T follicular helper cell (primary cell): Measurements from ENCODE around the gene FGFR2.

Source experiments
- DNase-seq: peaks from one replicate; pipeline ENCODE4 v3.0.0-alpha.2; 2020; ENCODE audit warnings: low read depth

The FGFR2 gene

GRCh38 chr10:121553511-121554264 lies 44.6 kb downstream of the FGFR2 start:
- no peak for DNase-seq

GRCh38 chr10:121552746-121553145 lies 45.5 kb downstream of the FGFR2 start:
- no peak for DNase-seq

GRCh38 chr10:121551210-121551885 lies 46.9 kb downstream of the FGFR2 start:
- DNase-seq, result no peak

GRCh38 chr10:121544301-121544869 lies 53.9 kb downstream of the FGFR2 start:
- no peak for DNase-seq

GRCh38 chr10:121543545-121543944 lies 54.7 kb downstream of the FGFR2 start:
- no peak for DNase-seq

- no peak for DNase-seq
Observed at GRCh38 chr10:121541450-121542120, 56.7 kb downstream of the FGFR2 start.

- no peak for DNase-seq
Observed at GRCh38 chr10:121540732-121541395, 57.4 kb downstream of the FGFR2 start.

- no peak for DNase-seq
Observed at GRCh38 chr10:121539786-121540185, 58.5 kb downstream of the FGFR2 start.

GRCh38 chr10:121536310-121536913 lies 61.8 kb downstream of the FGFR2 start:
- no peak for DNase-seq

- no peak for DNase-seq
Observed at GRCh38 chr10:121535381-121535780, 62.9 kb downstream of the FGFR2 start.

- DNase-seq, result no peak
Observed at GRCh38 chr10:121532292-121532864, 65.9 kb downstream of the FGFR2 start.

GRCh38 chr10:121531830-121532178 lies 66.4 kb downstream of the FGFR2 start:
- no peak for DNase-seq

GRCh38 chr10:121531076-121531829 lies 67.0 kb downstream of the FGFR2 start:
- DNase-seq, result no peak

GRCh38 chr10:121530481-121531075 lies 67.7 kb downstream of the FGFR2 start:
- DNase-seq, result no peak

- DNase-seq, result no peak
Observed at GRCh38 chr10:121527690-121528089, 70.6 kb downstream of the FGFR2 start.

GRCh38 chr10:121526801-121527221 lies 71.4 kb downstream of the FGFR2 start:
- no peak for DNase-seq

- DNase-seq, result no peak
Observed at GRCh38 chr10:121526135-121526790, 72.0 kb downstream of the FGFR2 start.

GRCh38 chr10:121525251-121526134 lies 72.8 kb downstream of the FGFR2 start:
- no peak for DNase-seq
